ENCODE data around the gene ANK3.

- TF ChIP-seq CTCF (IDR thresholded peaks at IDR 0.05; ENCODE audit: low read depth, low read length) (no peak), POLR2A (IDR thresholded peaks at IDR 0.05; ENCODE audit: extremely low read depth, insufficient read length) (no peak), MAX (IDR thresholded peaks at IDR 0.05; ENCODE audit: low read depth, low read length) (no peak)
These were observed 353.7 kb downstream of the ANK3 start for GRCh38 chr10:60035984-60036383.
